Neutrophil (primary cell): ENCODE results near the gene BMX.

Source experiments
- H3K27ac ChIP-seq: fragments of 200-600 bp; sonication (generic); 2 replicates; pipeline ENCODE4 v1.5.1; 2016; ENCODE audit warnings: mild to moderate bottlenecking, moderate library complexity
- H3K27me3 ChIP-seq: fragments of 200-600 bp; sonication (generic); 2 replicates; pipeline ENCODE4 v1.6.0; 2016; ENCODE audit warnings: mild to moderate bottlenecking
- H3K36me3 ChIP-seq: fragments of 200-600 bp; sonication (generic); 2 replicates; pipeline ENCODE4 v1.5.1; 2017
- H3K4me1 ChIP-seq, 2 experiments: fragments of 200-600 bp in 1 of 2; sonication (generic) in 1 of 2; 1 replicate in 1 of 2; 2 replicates in 1 of 2; pipeline versions ENCODE4 v1.5.1 to v1.6.1; 2013 to 2016; ENCODE audit warnings: low read depth in 1 of 2, low read length in 1 of 2, mild to moderate bottlenecking in 1 of 2, moderate library complexity in 1 of 2; ENCODE audit not compliant: control insufficient read depth in 1 of 2, insufficient read depth in 1 of 2
- H3K4me3 ChIP-seq, 2 experiments: fragments of 200-600 bp in 1 of 2; sonication (generic) in 1 of 2; 1 replicate in 1 of 2; 2 replicates in 1 of 2; pipeline ENCODE4 v1.5.1; 2013 to 2016; ENCODE audit warnings: low read depth in 1 of 2, low read length in 1 of 2, mild to moderate bottlenecking in 1 of 2, moderate library complexity in 1 of 2
- H3K9me3 ChIP-seq: fragments of 200-600 bp; sonication (generic); 2 replicates; pipeline ENCODE4 v1.5.1; 2016
- TF ChIP-seq, protein P1 (sequence below): fragments of 200-600 bp; sonication (generic); IDR thresholded peaks from 2 replicates; pipeline ENCODE4 v1.5.1; 2016; ENCODE audit warnings: antibody characterized with exemption

BMX gene

DNA sequence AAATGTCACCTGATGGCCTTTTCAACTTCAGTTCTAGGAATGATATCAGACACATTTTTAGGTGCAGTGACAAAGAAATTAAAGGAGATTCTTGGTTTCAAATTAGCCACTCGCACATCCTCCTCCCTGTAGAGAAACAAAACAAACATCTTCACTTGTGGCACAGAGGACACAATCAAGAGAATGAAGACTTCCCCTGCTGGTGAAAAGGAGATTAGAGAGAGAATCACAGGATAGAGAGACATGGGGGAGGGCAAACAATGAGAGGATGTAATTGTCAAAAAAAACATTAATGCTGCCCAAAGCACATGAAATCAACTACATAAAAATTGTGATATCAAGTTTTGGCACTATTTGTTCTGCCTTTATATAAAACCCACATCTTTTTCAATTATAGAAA, 65.6 kb downstream of the BMX start:
- H3K4me3 ChIP-seq: no peak overlapping the region
- peaks cover 14 to 15% of the 10 kb centered on the region in 2 experiments for H3K4me1 ChIP-seq
- TF ChIP-seq, protein P1, sequence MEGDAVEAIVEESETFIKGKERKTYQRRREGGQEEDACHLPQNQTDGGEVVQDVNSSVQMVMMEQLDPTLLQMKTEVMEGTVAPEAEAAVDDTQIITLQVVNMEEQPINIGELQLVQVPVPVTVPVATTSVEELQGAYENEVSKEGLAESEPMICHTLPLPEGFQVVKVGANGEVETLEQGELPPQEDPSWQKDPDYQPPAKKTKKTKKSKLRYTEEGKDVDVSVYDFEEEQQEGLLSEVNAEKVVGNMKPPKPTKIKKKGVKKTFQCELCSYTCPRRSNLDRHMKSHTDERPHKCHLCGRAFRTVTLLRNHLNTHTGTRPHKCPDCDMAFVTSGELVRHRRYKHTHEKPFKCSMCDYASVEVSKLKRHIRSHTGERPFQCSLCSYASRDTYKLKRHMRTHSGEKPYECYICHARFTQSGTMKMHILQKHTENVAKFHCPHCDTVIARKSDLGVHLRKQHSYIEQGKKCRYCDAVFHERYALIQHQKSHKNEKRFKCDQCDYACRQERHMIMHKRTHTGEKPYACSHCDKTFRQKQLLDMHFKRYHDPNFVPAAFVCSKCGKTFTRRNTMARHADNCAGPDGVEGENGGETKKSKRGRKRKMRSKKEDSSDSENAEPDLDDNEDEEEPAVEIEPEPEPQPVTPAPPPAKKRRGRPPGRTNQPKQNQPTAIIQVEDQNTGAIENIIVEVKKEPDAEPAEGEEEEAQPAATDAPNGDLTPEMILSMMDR: no peak
- no peaks in the 10 kb centered on the region for H3K36me3 ChIP-seq
- H3K9me3 ChIP-seq: no peaks in the 10 kb centered on the region
- H3K27me3 ChIP-seq: no peaks in the 10 kb centered on the region
- no peak overlapping the region for H3K27ac ChIP-seq

GRCh38 chrX:15567267-15567666, 66.7 kb downstream of the BMX start:
- Histone ChIP-seq H3K4me3 (no peak overlapping the region), H3K4me1 (peaks cover 9 to 10% of the 10 kb centered on the region in 2 experiments), H3K36me3 (no peaks in the 10 kb centered on the region), H3K27ac (no peak overlapping the region), H3K9me3 (no peaks in the 10 kb centered on the region), H3K27me3 (no peaks in the 10 kb centered on the region)
- TF ChIP-seq, protein P1: no peak

DNA sequence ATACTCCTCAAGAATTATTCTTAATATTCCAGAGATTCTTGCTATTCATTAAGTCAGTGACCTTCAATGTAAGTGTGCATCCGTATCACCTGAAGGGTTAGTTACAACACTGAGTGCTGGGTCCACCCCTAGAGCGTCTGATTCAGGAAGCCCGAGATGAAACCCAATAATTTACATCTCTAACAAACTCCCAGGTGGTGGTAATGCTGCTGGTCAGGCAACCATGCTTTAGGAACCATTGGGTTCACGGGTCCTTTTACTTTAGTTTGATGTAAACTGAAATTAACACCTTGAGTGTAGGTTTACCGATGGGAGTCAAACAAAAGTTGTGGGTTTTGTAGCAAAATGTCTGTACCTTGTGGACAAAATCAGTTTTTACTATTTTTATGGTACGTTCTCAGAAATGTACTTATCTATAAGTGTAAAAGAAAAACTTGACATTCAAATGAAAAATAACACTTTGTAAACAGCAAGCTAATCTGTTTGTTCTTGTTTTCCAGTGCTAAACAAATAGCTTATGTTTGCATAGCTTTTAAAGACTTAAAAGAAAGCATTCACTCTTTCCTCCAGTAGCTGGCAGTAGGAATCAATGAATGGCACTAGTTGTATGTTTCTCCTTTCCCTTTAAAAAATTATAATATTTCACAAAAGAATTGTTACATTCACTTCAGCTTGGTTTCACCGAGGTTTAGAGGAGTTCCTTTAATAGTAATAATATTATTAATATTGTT, 67.4 kb downstream of the BMX start:
- Histone ChIP-seq H3K36me3 (no peaks in the 10 kb centered on the region), H3K27ac (no peak overlapping the region), H3K9me3 (no peaks in the 10 kb centered on the region), H3K4me1 (peaks cover 6 to 7% of the 10 kb centered on the region in 2 experiments), H3K27me3 (no peaks in the 10 kb centered on the region), H3K4me3 (no peak overlapping the region)
- TF ChIP-seq, protein P1: no peak

DNA sequence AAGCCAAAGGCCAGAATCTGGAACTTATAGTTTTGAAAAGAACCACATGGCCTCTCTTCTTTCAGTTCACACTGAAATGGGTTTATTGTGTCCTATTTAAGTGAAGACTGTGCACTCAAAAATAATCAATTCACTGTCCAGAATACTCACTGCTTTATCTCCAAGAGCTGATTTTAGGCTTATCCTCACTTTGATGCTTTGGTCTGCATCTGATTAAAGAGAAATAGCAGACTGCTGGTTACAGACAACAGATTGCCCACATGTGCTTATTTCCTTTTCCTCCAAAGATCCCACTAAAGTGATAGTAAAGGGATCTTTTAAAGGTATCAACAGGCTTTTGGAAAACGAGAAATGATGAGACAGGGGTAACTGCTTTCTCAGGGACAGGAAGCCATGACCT, 69.5 kb downstream of the BMX start:
- no peaks in the 10 kb centered on the region for H3K27me3 ChIP-seq
- TF ChIP-seq, protein P1: no peak
- H3K4me1 ChIP-seq: peaks cover 0 to 1% of the 10 kb centered on the region in 2 experiments
- H3K4me3 ChIP-seq: no peak overlapping the region
- H3K9me3 ChIP-seq: no peaks in the 10 kb centered on the region
- H3K36me3 ChIP-seq: no peaks in the 10 kb centered on the region
- no peak overlapping the region for H3K27ac ChIP-seq

- Histone ChIP-seq H3K36me3 (no peaks in the 10 kb centered on the region), H3K27me3 (no peaks in the 10 kb centered on the region), H3K4me3 (no peak overlapping the region), H3K9me3 (no peaks in the 10 kb centered on the region), H3K27ac (no peak overlapping the region), H3K4me1 (no peaks in the 10 kb centered on the region)
- TF ChIP-seq, protein P1: no peak
These were observed 73.4 kb downstream of the BMX start for GRCh38 chrX:15574017-15574416.
